Measurements from ENCODE around the gene HRH2. TPM values are rescaled to one million over a fixed set of nuclear protein-coding genes. Genes with fewer than 3 reads are reported as not detected.

HRH2 gene
- polyA plus RNA-seq, 1 donor (not counting 4 experiments of a cell fraction or from before 2014, with no cell fraction given): not detected

DNA sequence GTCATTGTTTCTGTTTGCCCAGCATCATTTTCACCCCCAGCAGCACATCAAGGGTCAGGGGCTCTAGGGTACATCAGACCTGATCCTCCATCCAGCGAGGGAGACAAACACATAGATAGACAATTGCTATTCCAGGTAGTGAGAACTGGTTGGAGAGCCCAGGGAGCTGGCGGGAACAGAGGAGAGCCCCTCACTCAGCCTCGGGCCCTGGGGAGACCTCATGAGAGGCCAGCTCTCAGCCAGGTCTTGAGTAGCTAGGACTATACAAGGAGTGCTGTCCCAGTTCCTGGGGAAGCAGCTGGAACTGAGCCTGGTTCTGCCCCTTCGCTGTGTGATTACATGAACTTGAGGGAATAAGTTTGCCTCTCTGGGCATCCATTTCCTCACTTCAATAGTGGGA, 80.3 kb downstream of the HRH2 start:
- peaks cover 15% of the 10 kb centered on the region for H3K27me3 ChIP-seq (ENCODE audit: control insufficient read depth, extremely low read depth, insufficient read depth, low read length)
- dilution Hi-C loops (cut with MboI; ENCODE audit: extremely low pct_ligation_motif_present, low sequenced_read_pairs): no loop called here
- no peak overlapping the region for H3K4me3 ChIP-seq (ENCODE audit: control insufficient read depth in 2 of 3, extremely low read depth in 1 of 3, insufficient read depth in 2 of 3, low read depth in 1 of 3, low read length in 3 of 3)
- no peak for FAIRE-seq
- no peaks in the 10 kb centered on the region for H4K20me1 ChIP-seq (ENCODE audit: control insufficient read depth, extremely low read depth, insufficient read depth, low read length)
- H3K9me1 ChIP-seq (ENCODE audit: control insufficient read depth, extremely low read depth, insufficient read depth, low read length): no peaks in the 10 kb centered on the region
- H3K27ac ChIP-seq (ENCODE audit: control insufficient read depth, insufficient read depth, low read length): no peak overlapping the region
- peaks cover 2% of the 10 kb centered on the region for H3K9me3 ChIP-seq (ENCODE audit: control insufficient read depth, low read depth, low read length)
- no peaks in the 10 kb centered on the region for H3K79me2 ChIP-seq (ENCODE audit: control insufficient read depth, insufficient read depth, low read length)
- no peak for DNase-seq (ENCODE audit: low read depth, low spot score)
- H3K4me1 ChIP-seq (ENCODE audit: control insufficient read depth, extremely low read depth, insufficient read depth, low read length): no peaks in the 10 kb centered on the region
- H3K4me2 ChIP-seq (ENCODE audit: control insufficient read depth, extremely low read depth, insufficient read depth, low read depth, low read length): no peak overlapping the region
- H3K36me3 ChIP-seq (ENCODE audit: control insufficient read depth in 2 of 2, extremely low read depth in 1 of 2, insufficient read depth in 2 of 2, low read length in 2 of 2): no peaks in the 10 kb centered on the region
- H3K9ac ChIP-seq (ENCODE audit: control insufficient read depth, extremely low read depth, insufficient read depth, low read length): no peak overlapping the region
- TF ChIP-seq, protein P1, sequence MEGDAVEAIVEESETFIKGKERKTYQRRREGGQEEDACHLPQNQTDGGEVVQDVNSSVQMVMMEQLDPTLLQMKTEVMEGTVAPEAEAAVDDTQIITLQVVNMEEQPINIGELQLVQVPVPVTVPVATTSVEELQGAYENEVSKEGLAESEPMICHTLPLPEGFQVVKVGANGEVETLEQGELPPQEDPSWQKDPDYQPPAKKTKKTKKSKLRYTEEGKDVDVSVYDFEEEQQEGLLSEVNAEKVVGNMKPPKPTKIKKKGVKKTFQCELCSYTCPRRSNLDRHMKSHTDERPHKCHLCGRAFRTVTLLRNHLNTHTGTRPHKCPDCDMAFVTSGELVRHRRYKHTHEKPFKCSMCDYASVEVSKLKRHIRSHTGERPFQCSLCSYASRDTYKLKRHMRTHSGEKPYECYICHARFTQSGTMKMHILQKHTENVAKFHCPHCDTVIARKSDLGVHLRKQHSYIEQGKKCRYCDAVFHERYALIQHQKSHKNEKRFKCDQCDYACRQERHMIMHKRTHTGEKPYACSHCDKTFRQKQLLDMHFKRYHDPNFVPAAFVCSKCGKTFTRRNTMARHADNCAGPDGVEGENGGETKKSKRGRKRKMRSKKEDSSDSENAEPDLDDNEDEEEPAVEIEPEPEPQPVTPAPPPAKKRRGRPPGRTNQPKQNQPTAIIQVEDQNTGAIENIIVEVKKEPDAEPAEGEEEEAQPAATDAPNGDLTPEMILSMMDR (optimal IDR thresholded peaks at IDR 0.05 in 1 of 3, IDR thresholded peaks at IDR 0.05 in 1 of 3, conservative IDR thresholded peaks at IDR 0.05 in 1 of 3; ENCODE audit: extremely low read depth in 1 of 3, insufficient read depth in 2 of 3, low read length in 3 of 3): no peak
- no peak for TF ChIP-seq EZH2 (IDR thresholded peaks at IDR 0.05; ENCODE audit: low read length)
- H2AFZ ChIP-seq (ENCODE audit: control insufficient read depth, low read length): no peak overlapping the region

DNA sequence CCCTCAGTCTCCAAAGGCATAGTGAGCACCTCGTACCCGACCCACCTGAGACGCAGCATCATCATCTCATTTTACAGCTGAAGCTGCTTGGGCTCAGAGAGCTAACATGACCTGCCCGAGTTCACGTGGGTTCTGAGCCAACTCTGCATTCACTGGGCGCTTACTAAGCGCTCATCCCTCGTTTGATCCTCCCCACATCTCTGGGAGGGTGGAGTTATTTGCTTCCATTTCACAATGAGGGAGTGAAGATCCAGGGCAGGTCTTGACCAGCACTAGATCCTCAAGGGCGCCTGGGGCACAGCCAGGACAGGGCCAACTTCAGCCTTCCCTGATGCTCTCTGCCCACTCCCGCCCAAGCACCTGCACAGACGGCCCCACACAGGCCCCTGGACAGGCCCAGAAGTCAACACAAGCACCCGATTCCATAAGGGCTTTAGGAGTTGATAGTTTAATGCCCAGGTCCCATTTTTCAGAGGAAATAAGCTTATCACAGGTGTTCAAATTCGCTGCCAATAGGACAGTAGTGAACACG, 80.8 kb downstream of the HRH2 start:
- Histone ChIP-seq H3K9ac (ENCODE audit: control insufficient read depth, extremely low read depth, insufficient read depth, low read length) (no peak overlapping the region), H2AFZ (ENCODE audit: control insufficient read depth, low read length) (no peak overlapping the region), H3K4me3 (ENCODE audit: control insufficient read depth in 2 of 3, extremely low read depth in 1 of 3, insufficient read depth in 2 of 3, low read depth in 1 of 3, low read length in 3 of 3) (no peak overlapping the region), H3K4me2 (ENCODE audit: control insufficient read depth, extremely low read depth, insufficient read depth, low read depth, low read length) (no peak overlapping the region), H3K9me3 (ENCODE audit: control insufficient read depth, low read depth, low read length) (no peaks in the 10 kb centered on the region), H3K79me2 (ENCODE audit: control insufficient read depth, insufficient read depth, low read length) (no peaks in the 10 kb centered on the region), H3K36me3 (ENCODE audit: control insufficient read depth in 2 of 2, extremely low read depth in 1 of 2, insufficient read depth in 2 of 2, low read length in 2 of 2) (no peaks in the 10 kb centered on the region), H4K20me1 (ENCODE audit: control insufficient read depth, extremely low read depth, insufficient read depth, low read length) (no peaks in the 10 kb centered on the region), H3K27ac (ENCODE audit: control insufficient read depth, insufficient read depth, low read length) (no peak overlapping the region), H3K27me3 (ENCODE audit: control insufficient read depth, extremely low read depth, insufficient read depth, low read length) (peaks cover 15% of the 10 kb centered on the region), H3K4me1 (ENCODE audit: control insufficient read depth, extremely low read depth, insufficient read depth, low read length) (no peaks in the 10 kb centered on the region), H3K9me1 (ENCODE audit: control insufficient read depth, extremely low read depth, insufficient read depth, low read length) (no peaks in the 10 kb centered on the region)
- dilution Hi-C loops (cut with MboI; ENCODE audit: extremely low pct_ligation_motif_present, low sequenced_read_pairs): no loop called here
- no peak for TF ChIP-seq EZH2 (IDR thresholded peaks at IDR 0.05; ENCODE audit: low read length)
- TF ChIP-seq, protein P1 (optimal IDR thresholded peaks at IDR 0.05 in 1 of 3, IDR thresholded peaks at IDR 0.05 in 1 of 3, conservative IDR thresholded peaks at IDR 0.05 in 1 of 3; ENCODE audit: extremely low read depth in 1 of 3, insufficient read depth in 2 of 3, low read length in 3 of 3): no peak
- no peak for FAIRE-seq
- DNase-seq (ENCODE audit: low read depth, low spot score): no peak
